ENCODE data around the gene PLGRKT.
"Not testable (repeated sequence)": the region's sequence is repeated elsewhere in the genome, so short reads cannot be mapped to it uniquely, and the experiment has no call there.

PLGRKT gene

GRCh38 chr9:5375091-5375490 is 62.6 kb downstream of the PLGRKT start:
- no peak for DNase-seq (ENCODE audit: low spot score)

- no peak for DNase-seq (ENCODE audit: low spot score)
Observed at GRCh38 chr9:5364294-5365024, 73.3 kb downstream of the PLGRKT start.

DNA sequence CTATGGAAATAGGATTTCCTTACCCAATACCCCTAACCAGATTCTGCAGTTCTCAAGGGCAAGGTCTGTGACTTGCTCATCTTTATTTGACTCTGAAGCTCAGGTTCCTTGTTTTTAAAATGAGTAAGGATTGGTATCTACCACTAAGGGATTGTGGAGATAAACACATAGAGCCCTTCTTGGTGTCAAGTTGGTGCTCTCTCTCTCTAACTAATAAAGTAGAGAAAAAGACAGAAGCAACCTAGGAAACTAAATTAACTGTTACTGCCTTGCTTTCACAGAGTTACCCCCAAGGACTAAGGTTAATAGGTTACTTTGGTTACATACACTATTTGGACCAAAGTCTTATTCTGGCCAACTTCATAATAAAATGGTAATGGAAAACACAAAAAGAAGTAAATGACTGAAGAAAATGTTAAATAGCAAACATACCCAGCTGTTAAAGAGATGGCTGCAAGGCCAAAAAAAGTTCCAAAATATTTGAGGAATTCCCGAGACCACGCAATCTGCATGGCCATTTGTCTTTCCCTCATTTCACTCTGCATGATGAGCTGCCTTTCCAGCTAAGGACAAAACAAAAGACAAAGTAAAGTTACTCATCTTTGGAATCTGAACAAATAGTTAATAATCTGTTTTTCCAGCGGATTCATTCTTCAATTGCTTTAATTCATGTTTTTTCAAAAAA is 76.3 kb downstream of the PLGRKT start:
- DNase-seq (ENCODE audit: low spot score), result no peak

DNA sequence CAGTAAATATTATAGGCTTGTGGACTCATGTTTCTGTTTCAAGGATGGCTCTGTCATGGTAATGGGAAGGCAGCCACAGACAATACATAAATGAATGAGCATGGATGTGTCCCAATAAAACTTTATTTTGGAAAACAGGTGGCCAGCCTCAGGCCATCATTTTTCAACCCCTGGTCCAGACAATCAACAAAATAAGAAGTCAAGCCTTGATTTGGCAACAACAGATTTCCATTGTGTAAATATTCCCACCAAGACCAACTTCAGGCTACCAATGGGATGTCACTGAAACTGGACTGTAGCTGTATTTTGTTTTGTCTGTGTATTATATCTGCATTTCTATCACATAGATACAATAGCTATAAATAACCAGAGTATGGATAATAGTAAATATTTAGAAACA is 77.4 kb downstream of the PLGRKT start:
- no peak for DNase-seq (ENCODE audit: low spot score)

DNA sequence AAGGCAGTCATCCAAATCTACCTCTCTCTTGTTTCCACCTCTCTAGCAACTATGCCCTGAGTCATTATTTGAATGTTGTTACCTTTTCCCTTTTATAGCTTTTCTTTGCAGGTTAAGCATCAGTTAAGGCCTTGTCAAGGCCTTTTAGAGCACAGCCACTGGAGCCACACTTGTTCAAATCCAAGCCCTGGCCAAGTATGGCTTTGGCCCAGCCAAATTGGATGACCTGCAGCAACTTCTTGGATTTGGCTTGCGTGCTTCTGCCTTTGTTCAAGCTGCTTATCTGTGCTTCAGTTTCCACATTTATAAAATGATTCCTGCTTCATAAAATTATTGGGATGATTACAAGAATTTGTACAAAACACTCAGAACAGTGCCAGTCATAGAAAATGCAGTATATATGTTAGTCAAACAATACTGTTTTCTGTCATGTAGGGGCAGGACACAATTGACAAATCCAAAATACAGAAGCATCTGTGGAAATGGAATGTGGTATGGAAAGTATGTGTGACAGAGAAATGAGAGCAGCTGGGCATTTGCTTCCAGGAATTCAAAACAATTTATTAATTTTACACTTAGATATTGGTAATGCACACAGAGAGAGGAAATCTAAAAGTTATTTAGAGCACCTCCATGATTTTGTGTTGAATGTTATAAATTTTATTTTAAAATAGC is 80.2 kb downstream of the PLGRKT start:
- DNase-seq (ENCODE audit: low spot score), result no peak

GRCh38 chr9:5355817-5356216 is 81.9 kb downstream of the PLGRKT start:
- DNase-seq (ENCODE audit: low spot score), result no peak

GRCh38 chr9:5355226-5355625 is 82.5 kb downstream of the PLGRKT start:
- DNase-seq (ENCODE audit: low spot score), result no peak

GRCh38 chr9:5354184-5354583 is 83.5 kb downstream of the PLGRKT start:
- DNase-seq (ENCODE audit: low spot score), result no peak

DNA sequence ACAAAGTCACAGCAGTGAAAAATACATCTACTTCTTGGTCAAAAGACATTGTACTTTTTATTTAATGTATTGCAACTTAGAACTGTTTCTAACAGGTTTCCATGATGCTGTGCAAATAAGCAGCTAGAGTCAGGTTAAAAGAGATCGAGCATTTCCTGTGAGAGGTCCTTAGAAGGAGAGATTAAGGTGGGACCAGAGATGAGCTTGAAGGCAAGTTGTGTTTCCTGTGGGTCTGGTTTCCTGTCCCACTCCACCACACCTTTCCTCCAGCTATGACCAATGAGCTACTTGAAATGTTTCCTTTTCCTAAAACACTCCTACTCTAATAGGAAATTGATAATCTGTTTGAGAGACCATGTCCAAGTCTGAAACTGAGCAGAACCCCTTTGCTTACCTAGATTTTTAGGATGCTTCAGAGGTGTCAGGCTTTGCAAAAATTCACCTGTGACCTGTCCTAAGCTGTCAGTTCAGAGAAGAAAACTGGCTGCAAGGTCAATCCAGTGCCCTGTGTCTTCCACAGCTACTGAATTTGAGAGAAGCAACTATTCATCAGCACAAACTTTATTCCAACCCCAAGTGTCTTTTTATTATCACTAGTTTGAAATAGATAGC is 85.0 kb downstream of the PLGRKT start:
- DNase-seq (ENCODE audit: low spot score), result no peak

GRCh38 chr9:5338992-5339981 is 98.4 kb downstream of the PLGRKT start, which contains the start of gene RLN1:
TSS of gene RLN1 (minus strand) at chr9:5339876. CDS start at chr9:5339746, 130 bp downstream.
- not testable (repeated sequence) for DNase-seq (ENCODE audit: low spot score)

DNA sequence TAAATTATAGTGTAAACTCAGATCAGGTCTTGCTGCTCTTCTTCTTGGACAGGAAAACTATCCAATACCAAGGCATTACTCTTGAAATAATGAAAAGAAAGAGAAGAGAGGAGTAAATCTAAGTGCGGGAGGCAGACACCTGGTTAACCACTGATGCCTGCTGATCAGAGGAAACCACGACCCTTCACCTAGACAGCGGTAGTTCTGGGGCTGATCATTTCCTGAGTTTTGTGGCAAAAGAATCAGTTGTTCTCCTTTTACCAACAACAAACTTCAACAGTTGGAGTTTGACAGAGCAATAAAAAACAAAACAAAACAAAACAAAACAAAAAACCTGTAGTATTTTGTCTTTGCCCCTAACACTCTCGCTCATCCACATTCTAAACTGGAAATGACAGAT is 101.0 kb downstream of the PLGRKT start:
- no peak for DNase-seq (ENCODE audit: low spot score)

DNA sequence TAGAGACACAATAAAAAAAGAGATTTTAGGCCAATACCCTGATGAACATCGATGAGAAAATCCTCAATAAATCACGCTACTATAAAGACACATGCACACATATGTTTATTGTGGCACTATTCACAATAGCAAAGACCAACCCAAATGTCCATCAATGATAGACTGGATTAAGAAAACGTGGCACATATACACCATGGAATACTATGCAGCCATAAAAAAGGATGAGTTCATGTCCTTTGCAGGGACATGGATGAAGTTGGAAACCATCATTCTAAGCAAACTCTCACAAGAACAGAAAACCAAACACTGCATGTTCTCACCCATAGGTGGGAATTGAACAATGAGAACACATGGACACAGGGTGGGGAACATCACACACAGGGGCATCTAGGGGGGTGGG is 106.4 kb downstream of the PLGRKT start:
- not testable (repeated sequence) for DNase-seq (ENCODE audit: low spot score)

DNA sequence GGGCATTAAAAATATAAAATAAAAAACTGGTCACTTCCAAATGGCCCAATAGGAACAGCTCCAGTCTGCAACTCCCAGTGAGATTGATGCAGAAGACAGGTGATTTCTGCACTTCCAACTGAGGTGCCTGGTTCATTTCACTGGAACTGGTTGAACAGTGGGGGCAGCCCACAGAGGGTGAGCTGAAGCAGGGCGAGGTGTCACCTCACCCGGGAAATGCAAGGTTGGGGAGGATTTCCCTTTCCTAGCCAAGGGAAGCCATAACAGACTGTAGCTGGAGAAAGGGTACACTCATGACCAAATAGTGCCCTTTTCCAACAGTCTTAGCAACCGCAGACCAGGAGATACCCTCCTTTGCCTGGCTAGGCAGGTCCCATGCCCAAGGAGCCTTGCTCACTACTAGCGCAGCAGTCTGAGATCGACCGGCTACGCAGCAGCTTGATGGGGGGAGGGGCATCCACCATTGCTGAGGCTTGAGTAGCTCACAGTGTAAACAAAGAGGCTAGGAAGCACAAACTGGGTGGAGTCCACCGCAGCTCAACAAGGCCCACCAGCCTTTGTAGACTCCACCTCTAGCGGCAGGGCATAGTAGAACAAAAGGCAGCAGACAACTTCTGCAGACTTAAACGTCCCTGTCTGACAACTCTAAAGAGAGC is 110.7 kb downstream of the PLGRKT start:
- no peak for DNase-seq (ENCODE audit: low spot score)

GRCh38 chr9:5326187-5326586 is 111.5 kb downstream of the PLGRKT start:
- no peak for DNase-seq (ENCODE audit: low spot score)

GRCh38 chr9:5321601-5322000 is 116.1 kb downstream of the PLGRKT start:
- DNase-seq (ENCODE audit: low spot score), result not testable (repeated sequence)

- no peak for DNase-seq (ENCODE audit: low spot score)
Observed at GRCh38 chr9:5321058-5321457, 116.7 kb downstream of the PLGRKT start.

GRCh38 chr9:5316406-5316805 is 121.3 kb downstream of the PLGRKT start:
- not testable (repeated sequence) for DNase-seq (ENCODE audit: low spot score)

DNA sequence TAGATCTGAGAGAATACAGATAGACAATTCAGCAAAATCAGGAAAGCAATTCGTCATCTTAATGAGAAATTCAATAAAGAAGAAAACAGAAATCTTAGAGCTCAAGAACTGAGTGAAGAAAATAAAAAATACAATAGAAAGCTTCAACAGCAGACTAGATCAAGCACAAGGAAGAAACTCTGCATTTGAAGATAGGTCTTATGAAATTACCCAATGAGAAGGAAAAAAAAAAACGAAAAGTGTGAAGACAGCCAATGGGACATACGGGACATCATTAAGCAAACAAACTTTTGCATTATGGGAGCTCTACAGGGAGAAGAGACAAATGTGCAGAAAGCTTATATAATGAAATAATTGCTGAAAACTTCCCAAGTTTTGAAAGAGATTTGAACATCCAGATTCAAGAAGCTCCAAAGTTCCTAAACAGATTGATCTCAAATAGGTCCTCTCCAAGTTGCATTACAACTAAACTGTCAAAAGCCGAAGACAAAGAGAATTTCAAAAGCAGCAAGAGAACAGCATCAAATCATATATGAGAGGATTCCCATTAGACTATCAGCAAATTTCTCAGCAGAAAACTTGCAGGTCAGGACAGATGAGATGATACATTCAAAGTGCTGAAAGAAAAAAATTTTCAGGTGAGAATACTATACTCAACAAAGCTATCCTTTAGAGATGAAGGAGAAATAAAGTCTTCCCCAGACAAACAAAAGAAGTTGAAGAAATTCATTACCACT is 122.4 kb downstream of the PLGRKT start:
- no peak for DNase-seq (ENCODE audit: low spot score)

- DNase-seq (ENCODE audit: low spot score), result no peak
Observed at GRCh38 chr9:5310851-5311250, 126.9 kb downstream of the PLGRKT start.

Measured in D341Med (cell line).